HepG2 (cell line): ENCODE data around the gene NPNT. TPM values are rescaled to one million over a fixed set of nuclear protein-coding genes. Genes with fewer than 3 reads are reported as not detected.

Experiments
- ATAC-seq: fragments of 200-7000 bp; cut with Tn5 transposase; 3 replicates; pipeline ENCODE4 v1.9.1; 2020; ENCODE audit warnings: mild to moderate bottlenecking, moderate library complexity
- BruUV-seq: library from RNA; stranded (reverse); fragments of 400-500 nt; replicated peaks from 2 replicates; lab custom pipeline; 2021; lab: Mats Ljungman, UMichigan
- CTCF ChIA-PET: fragments of 300-600 bp; formaldehyde crosslinking; extraction: SDS; loops from one replicate; lab custom pipeline; 2021; ENCODE audit warnings: low total read pairs, inconsistent platforms, low intra/inter-chr PET ratio; lab: Yijun Ruan, JAX
- POLR2A ChIA-PET: fragments of 350-600 bp; sonication (Branson Sonifier 250); formaldehyde crosslinking; loops from one replicate; lab custom pipeline; 2020; ENCODE audit warnings: antibody characterized with exemption, inconsistent platforms; lab: Yijun Ruan, JAX
- DNase-seq: peaks from one replicate; pipeline ENCODE4 v3.0.0-alpha.2; 2015; ENCODE audit warnings: low spot score
- FAIRE-seq: peaks from 3 replicates; lab custom pipeline; 2011; peaks lifted over from hg19 to GRCh38; lab: Jason Lieb, UNC
- H2AFZ ChIP-seq: one replicate; pipeline ENCODE4 v1.6.1; 2011; ENCODE audit warnings: low read length, inconsistent platforms
- H3K27ac ChIP-seq: fragments of 300-600 bp; 3 replicates; pipeline ENCODE4 v1.8.0; 2011; ENCODE audit warnings: mixed run types, mild to moderate bottlenecking, mixed read lengths, low read length, inconsistent platforms; ENCODE audit not compliant: insufficient read depth; ENCODE audit errors: extremely low read length
- H3K27me3 ChIP-seq, 2 experiments: fragments of 200-600 bp in 1 of 2; 2 replicates in 1 of 2; 3 replicates in 1 of 2; pipeline versions ENCODE4 v1.6.0 to v1.8.0; 2011; ENCODE audit warnings: low read length in 2 of 2, mild to moderate bottlenecking in 2 of 2, moderate library complexity in 2 of 2, inconsistent platforms in 1 of 2; ENCODE audit not compliant: insufficient read depth in 2 of 2, control insufficient read depth in 1 of 2
- H3K36me3 ChIP-seq, 2 experiments: fragments of 200-600 bp in 1 of 2; replicated peaks in 1 of 2; 2 replicates in 1 of 2; 3 replicates in 1 of 2; pipeline versions ENCODE4 v1.5.1 to v1.8.0; 2011; ENCODE audit warnings: low read length in 2 of 2, inconsistent platforms in 1 of 2; ENCODE audit not compliant: insufficient read depth in 2 of 2, control insufficient read depth in 1 of 2
- H3K4me1 ChIP-seq: 2 replicates; pipeline ENCODE4 v1.5.1; 2012; ENCODE audit warnings: low read length, inconsistent platforms; ENCODE audit not compliant: insufficient read depth
- H3K4me2 ChIP-seq: 2 replicates; pipeline ENCODE4 v1.6.0; 2011; ENCODE audit warnings: low read depth, low read length, inconsistent platforms
- H3K4me3 ChIP-seq, 3 experiments: fragments of 200-600 bp in 1 of 3; sonication (generic), shearing (Covaris generic) in 1 of 3; replicated peaks in 1 of 3; 2 replicates each; pipeline ENCODE4 v1.5.1; 2011 to 2016; ENCODE audit warnings: low read length in 3 of 3, inconsistent platforms in 2 of 3, low read depth in 2 of 3, mild to moderate bottlenecking in 2 of 3, control low read depth in 1 of 3, mixed read lengths in 1 of 3; ENCODE audit not compliant: insufficient read depth in 1 of 3
- H3K79me2 ChIP-seq: one replicate; pipeline ENCODE4 v1.6.1; 2011; ENCODE audit warnings: low read length, inconsistent platforms; ENCODE audit not compliant: insufficient read depth
- H3K9ac ChIP-seq: 2 replicates; pipeline ENCODE4 v1.6.0; 2011; ENCODE audit warnings: mild to moderate bottlenecking, low read depth, low read length, inconsistent platforms; ENCODE audit not compliant: insufficient read depth
- H3K9me3 ChIP-seq: 2 replicates; pipeline ENCODE4 v1.5.1; 2012; ENCODE audit warnings: mild to moderate bottlenecking, low read length
- H4K20me1 ChIP-seq: 2 replicates; pipeline ENCODE4 v1.6.0; 2011; ENCODE audit warnings: inconsistent platforms, mild to moderate bottlenecking, low read length, moderate library complexity; ENCODE audit not compliant: insufficient read depth
- BRCA1 ChIP-seq: sonication (generic); formaldehyde crosslinking; IDR thresholded peaks from 2 replicates; pipeline ENCODE4 v1.4.0; 2020; ENCODE audit warnings: missing genetic modification reagents
- CENPBD1 ChIP-seq: sonication (generic); formaldehyde crosslinking; IDR thresholded peaks from 2 replicates; pipeline ENCODE4 v1.8.0; 2022; ENCODE audit warnings: missing genetic modification reagents, low read depth, mild to moderate bottlenecking, borderline replicate concordance
- MAFF ChIP-seq: IDR thresholded peaks from 2 replicates; pipeline ENCODE4 v1.6.1; 2011; ENCODE audit warnings: low read depth, low read length, improper control_type of control experiment
- MLLT10 ChIP-seq: sonication (generic); formaldehyde crosslinking; IDR thresholded peaks from 2 replicates; pipeline ENCODE4 v1.4.0; 2020; ENCODE audit warnings: missing genetic modification reagents
- MTA3 ChIP-seq: sonication (generic); formaldehyde crosslinking; IDR thresholded peaks from 2 replicates; pipeline ENCODE4 v1.4.0; 2020; ENCODE audit warnings: missing genetic modification reagents
- NFRKB ChIP-seq: fragments of 450-650 bp; IDR thresholded peaks from 2 replicates; pipeline ENCODE4 v1.6.1; 2017
- PHF5A ChIP-seq: IDR thresholded peaks from one replicate; pipeline ENCODE4 v1.6.1; 2018; ENCODE audit warnings: low read depth, missing genetic modification reagents; ENCODE audit not compliant: unreplicated experiment
- TFDP2 ChIP-seq: sonication (generic); formaldehyde crosslinking; IDR thresholded peaks from 2 replicates; pipeline ENCODE4 v1.4.0; 2020; ENCODE audit warnings: missing genetic modification reagents
- ZFP1 ChIP-seq: IDR thresholded peaks from 2 replicates; pipeline ENCODE4 v1.6.1; 2016
- ZMYM2 ChIP-seq: sonication (generic); formaldehyde crosslinking; IDR thresholded peaks from 2 replicates; pipeline ENCODE4 v1.8.0; 2022; ENCODE audit warnings: mild to moderate bottlenecking, missing genetic modification reagents
- ZNF160 ChIP-seq: sonication (generic); formaldehyde crosslinking; IDR thresholded peaks from 2 replicates; pipeline ENCODE4 v1.8.0; 2022; ENCODE audit warnings: mild to moderate bottlenecking, inconsistent platforms, missing genetic modification reagents
- ZNF24 ChIP-seq: fragments of 450-650 bp; IDR thresholded peaks from 2 replicates; pipeline ENCODE4 v1.6.1; 2017; ENCODE audit warnings: antibody characterized with exemption, mild to moderate bottlenecking
- ZNF318 ChIP-seq: sonication (generic); formaldehyde crosslinking; IDR thresholded peaks from 2 replicates; pipeline ENCODE4 v1.4.0; 2020; ENCODE audit warnings: mild to moderate bottlenecking, missing genetic modification reagents
- ZNF382 ChIP-seq: sonication (generic); formaldehyde crosslinking; IDR thresholded peaks from 2 replicates; pipeline ENCODE4 v1.5.0; 2020; ENCODE audit warnings: missing genetic modification reagents, mild to moderate bottlenecking, borderline replicate concordance
- ZNF558 ChIP-seq: sonication (generic); formaldehyde crosslinking; IDR thresholded peaks from 2 replicates; pipeline ENCODE4 v1.9.0; 2022; ENCODE audit warnings: mild to moderate bottlenecking, missing genetic modification reagents, borderline replicate concordance
- ZNF577 ChIP-seq: sonication (generic); formaldehyde crosslinking; IDR thresholded peaks from 2 replicates; pipeline ENCODE4 v1.4.0; 2020; ENCODE audit warnings: mild to moderate bottlenecking, low read depth, missing genetic modification reagents, borderline replicate concordance
- ZNF724P ChIP-seq: sonication (generic); formaldehyde crosslinking; IDR thresholded peaks from 2 replicates; pipeline ENCODE4 v1.8.0; 2022; ENCODE audit warnings: missing genetic modification reagents, borderline replicate concordance
- WGBS: methylation state at CpG from one replicate; pipeline ENCODE4 v1.1.6; 2017; ENCODE audit warnings: low lambda C conversion rate; 5-methylcytosine and 5-hydroxymethylcytosine counted together
- in situ Hi-C: cut with HindIII; loops from 2 replicates; pipeline ENCODE4 v1.10.0; 2017; ENCODE audit warnings: low pct_unique_long_range_greater_than_20kb; ENCODE audit not compliant: extremely low pct_ligation_motif_present
- intact Hi-C: fragments of 100-400 bp; cut with micrococcal nuclease; formaldehyde crosslinking; loops from one replicate; pipeline ENCODE4 v1.10.0; 2022; ENCODE audit not compliant: unreplicated experiment
- polyA plus RNA-seq, 8 experiments: library from polyadenylated mRNA; depleted of rRNA in 3 of 8; stranded (reverse) in 7 of 8; unstranded in 1 of 8; fragments of >200 nt; fragmentation: Illumina TruSeq in 4 of 8; extraction: Trizol in 4 of 8; gene quantifications; 2 replicates each; pipeline versions ENCODE4 v1.2.1 to v1.2.3, GENCODE V29; 2011 to 2016; ENCODE audit warnings: low read depth in 4 of 8, missing spikeins in 1 of 8, mixed read lengths in 1 of 8; ENCODE audit not compliant: insufficient read depth in 1 of 8
- total RNA-seq, 5 experiments: library from RNA; depleted of rRNA; stranded (reverse); fragments of >200 nt; fragmentation: Illumina TruSeq; extraction: Trizol; gene quantifications; 2 replicates each; pipeline ENCODE4 v1.2.3, GENCODE V29; 2016; ENCODE audit warnings: low read depth in 1 of 5

Gene NPNT
- total and polyA plus RNA-seq, 2 of the 13 experiments (the other 11 are each of a cell fraction or from before 2014, with no cell fraction given): 1.1 to 19.1 TPM

GRCh38 chr4:105923497-105924238, 28.4 kb downstream of the NPNT start:
- 83% methylated on average over 7 of the region's 7 CpGs for WGBS
- in situ Hi-C loops (no loop called here), intact Hi-C loops (no loop called here)
- H3K27me3 ChIP-seq: no peaks in the 10 kb centered on the region
- ChIA-PET POLR2A (no interaction called here), CTCF (no interaction called here)
- BruUV-seq: no TSS peak
- DNase-seq: no peak
- no peak overlapping the region for H3K9ac ChIP-seq
- no peaks in the 10 kb centered on the region for H3K9me3 ChIP-seq
- H3K4me1 ChIP-seq: no peaks in the 10 kb centered on the region
- no peak for ATAC-seq
- FAIRE-seq: no peak
- H4K20me1 ChIP-seq: no peaks in the 10 kb centered on the region
- H3K4me2 ChIP-seq: no peak overlapping the region
- no peaks in the 10 kb centered on the region for H3K36me3 ChIP-seq
- no peak overlapping the region for H2AFZ ChIP-seq
- no peak overlapping the region for H3K27ac ChIP-seq
- H3K4me3 ChIP-seq: no peak overlapping the region
- no peaks in the 10 kb centered on the region for H3K79me2 ChIP-seq
- no peak for TF ChIP-seq CENPBD1 (CRISPR knock-in tag)
- no peak for TF ChIP-seq BRCA1 (CRISPR knock-in tag)
- TF ChIP-seq MTA3 (CRISPR knock-in tag): no peak
- no peak for TF ChIP-seq ZFP1 (CRISPR knock-in tag)
- no peak for TF ChIP-seq MLLT10
- no peak for TF ChIP-seq ZNF382 (CRISPR knock-in tag)
- TF ChIP-seq TFDP2 (CRISPR knock-in tag): no peak
- TF ChIP-seq ZNF160 (CRISPR knock-in tag): no peak
- no peak for TF ChIP-seq PHF5A (CRISPR knock-in tag)
- no peak for TF ChIP-seq ZNF24
- TF ChIP-seq ZNF558 (CRISPR knock-in tag): no peak
- TF ChIP-seq ZNF577 (CRISPR knock-in tag): no peak
- TF ChIP-seq NFRKB: no peak
- TF ChIP-seq ZNF318: no peak
- TF ChIP-seq MAFF: no peak
- TF ChIP-seq ZNF724P (CRISPR knock-in tag): no peak
- TF ChIP-seq ZMYM2 (CRISPR knock-in tag): no peak
